ENCODE results near the gene RNF130. TPM values are rescaled to one million over a fixed set of nuclear protein-coding genes. Genes with fewer than 3 reads are reported as not detected.
A peak's percentile ranks its signal among the peaks of the same experiment; 100 is the strongest.

RNF130 gene
- total and polyA plus RNA-seq, 2 donors (not counting 1 experiment from before 2014, with no cell fraction given): 14.7 to 32.4 TPM

DNA sequence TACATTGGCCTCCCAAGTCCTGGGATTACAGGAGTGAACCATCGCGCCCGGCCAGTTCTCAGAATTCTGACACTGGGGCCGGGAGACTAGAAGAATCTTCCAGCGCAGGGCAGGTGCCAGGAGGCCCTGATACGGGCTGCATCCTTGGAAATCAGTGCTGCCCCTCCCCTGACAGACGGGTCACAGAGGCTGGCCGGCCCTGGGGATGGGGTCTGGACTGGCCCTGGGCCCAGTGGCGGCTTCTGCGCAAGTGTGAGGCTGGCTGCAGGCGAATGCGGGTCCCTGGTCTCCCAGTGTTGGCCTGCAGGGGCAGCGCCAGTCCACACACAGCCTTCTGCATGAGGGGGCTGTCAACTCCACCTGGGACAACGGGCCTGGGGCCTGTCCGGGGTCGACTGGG is 163.0 kb downstream of the RNF130 start:
- TF ChIP-seq EZH2 (IDR thresholded peaks at IDR 0.05; ENCODE audit: low read length, missing control alignments): no peak
- TF ChIP-seq, protein P1, sequence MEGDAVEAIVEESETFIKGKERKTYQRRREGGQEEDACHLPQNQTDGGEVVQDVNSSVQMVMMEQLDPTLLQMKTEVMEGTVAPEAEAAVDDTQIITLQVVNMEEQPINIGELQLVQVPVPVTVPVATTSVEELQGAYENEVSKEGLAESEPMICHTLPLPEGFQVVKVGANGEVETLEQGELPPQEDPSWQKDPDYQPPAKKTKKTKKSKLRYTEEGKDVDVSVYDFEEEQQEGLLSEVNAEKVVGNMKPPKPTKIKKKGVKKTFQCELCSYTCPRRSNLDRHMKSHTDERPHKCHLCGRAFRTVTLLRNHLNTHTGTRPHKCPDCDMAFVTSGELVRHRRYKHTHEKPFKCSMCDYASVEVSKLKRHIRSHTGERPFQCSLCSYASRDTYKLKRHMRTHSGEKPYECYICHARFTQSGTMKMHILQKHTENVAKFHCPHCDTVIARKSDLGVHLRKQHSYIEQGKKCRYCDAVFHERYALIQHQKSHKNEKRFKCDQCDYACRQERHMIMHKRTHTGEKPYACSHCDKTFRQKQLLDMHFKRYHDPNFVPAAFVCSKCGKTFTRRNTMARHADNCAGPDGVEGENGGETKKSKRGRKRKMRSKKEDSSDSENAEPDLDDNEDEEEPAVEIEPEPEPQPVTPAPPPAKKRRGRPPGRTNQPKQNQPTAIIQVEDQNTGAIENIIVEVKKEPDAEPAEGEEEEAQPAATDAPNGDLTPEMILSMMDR (conservative IDR thresholded peaks at IDR 0.05 in 1 of 2, IDR thresholded peaks at IDR 0.05 in 1 of 2; ENCODE audit: low read depth in 1 of 2, low read length in 2 of 2): no peak
- Histone ChIP-seq H3K4me2 (ENCODE audit: extremely low read depth, insufficient read depth, low read length) (no peak overlapping the region), H3K4me3 (replicated peaks in 1 of 4; ENCODE audit: control extremely low read depth in 1 of 4, insufficient read depth in 1 of 4, low read depth in 3 of 4, low read length in 4 of 4) (peak overlapping the region in 1 of 4 experiments; percentile 57)

DNA sequence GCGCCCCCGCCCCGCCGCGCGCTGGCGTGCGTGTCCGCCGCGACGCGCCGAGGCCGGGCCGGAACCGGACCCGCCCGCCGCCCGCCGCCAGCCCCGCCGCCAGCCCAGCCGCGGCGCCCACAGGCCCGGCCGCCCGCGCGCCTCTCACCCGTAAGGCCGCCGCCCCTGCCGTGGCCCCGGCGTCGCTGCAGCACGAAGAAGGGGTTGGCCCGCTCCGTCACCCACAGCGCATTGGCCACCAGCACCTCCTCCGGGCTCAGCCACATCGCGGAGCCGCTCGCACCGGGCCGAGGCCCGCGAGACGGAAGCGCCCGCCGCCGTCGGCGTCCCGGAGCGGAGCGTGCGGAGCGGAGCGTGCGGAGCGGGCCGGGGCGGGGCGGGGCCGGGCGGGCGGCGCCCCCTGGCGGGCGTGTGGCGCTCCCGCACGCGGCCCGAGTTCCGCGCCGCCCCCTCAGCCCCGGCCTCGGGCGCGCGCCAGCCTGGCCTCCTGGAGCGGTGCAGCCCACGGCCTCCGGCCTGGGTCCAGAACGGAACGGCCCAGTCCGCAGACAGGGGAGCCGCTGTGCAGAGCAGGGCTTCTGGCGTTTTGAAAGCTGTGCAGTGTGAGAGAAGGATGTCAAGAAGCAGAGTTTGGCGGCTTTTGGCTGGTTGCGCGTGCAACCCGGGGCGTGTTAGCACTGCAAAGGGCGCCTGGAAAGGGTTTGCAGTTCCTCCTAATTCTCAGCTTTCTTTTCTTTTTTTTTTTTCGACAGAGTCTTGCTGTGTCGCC is 163.8 kb downstream of the RNF130 start, which contains the start of gene TBC1D9B:
TBC1D9B (minus strand) TSS at position 342 of the 769 bp plus-strand sequence; CDS start at position 266, 76 bp downstream.
- H3K4me2 ChIP-seq (ENCODE audit: extremely low read depth, insufficient read depth, low read length): peak within 1 kb of the TSS; percentile 94
- H3K36me3 ChIP-seq (ENCODE audit: control insufficient read depth, insufficient read depth, low read length): peaks cover 11% of the 10 kb centered on the region
- TF ChIP-seq, protein P1 (conservative IDR thresholded peaks at IDR 0.05 in 1 of 2, IDR thresholded peaks at IDR 0.05 in 1 of 2; ENCODE audit: low read depth in 1 of 2, low read length in 2 of 2): peak in 1 of 2 donors; percentile 3
- TF ChIP-seq EZH2 (IDR thresholded peaks at IDR 0.05; ENCODE audit: low read length, missing control alignments): no peak
- H3K27ac ChIP-seq (ENCODE audit: insufficient read depth, low read length): peak within 1 kb of the TSS; percentile 51
- peaks cover 31% of the 10 kb centered on the region for H3K79me2 ChIP-seq (ENCODE audit: control insufficient read depth, insufficient read depth, low read length)
- H2AFZ ChIP-seq (ENCODE audit: low read length): peak within 1 kb of the TSS; percentile 93
- no peaks in the 10 kb centered on the region for H4K20me1 ChIP-seq (ENCODE audit: control insufficient read depth, extremely low read depth, insufficient read depth, low read length)
- no peaks in the 10 kb centered on the region for H3K27me3 ChIP-seq (ENCODE audit: control insufficient read depth, insufficient read depth, low read length)
- peaks cover 5% of the 10 kb centered on the region for H3K4me1 ChIP-seq (ENCODE audit: control insufficient read depth, extremely low read depth, insufficient read depth, low read length)
- peak; percentile 43 to 59 for DNase-seq (ENCODE audit: low read depth in 2 of 2)
- H3K9me3 ChIP-seq (ENCODE audit: control insufficient read depth, insufficient read depth, low read depth, low read length): no peaks in the 10 kb centered on the region
- H3K9ac ChIP-seq (ENCODE audit: insufficient read depth, low read length): peak within 1 kb of the TSS; percentile 74
- peak within 1 kb of the TSS; percentile 76 to 93 (median 80) for H3K4me3 ChIP-seq (replicated peaks in 1 of 4; ENCODE audit: control extremely low read depth in 1 of 4, insufficient read depth in 1 of 4, low read depth in 3 of 4, low read length in 4 of 4)

More for the DNA sequence above, 163.0 kb downstream of the RNF130 start:
- Histone ChIP-seq H3K9me3 (ENCODE audit: control insufficient read depth, insufficient read depth, low read depth, low read length) (no peaks in the 10 kb centered on the region), H3K4me1 (ENCODE audit: control insufficient read depth, extremely low read depth, insufficient read depth, low read length) (peaks cover 5% of the 10 kb centered on the region), H4K20me1 (ENCODE audit: control insufficient read depth, extremely low read depth, insufficient read depth, low read length) (no peaks in the 10 kb centered on the region), H3K27ac (ENCODE audit: insufficient read depth, low read length) (no peak overlapping the region), H3K9ac (ENCODE audit: insufficient read depth, low read length) (no peak overlapping the region), H3K79me2 (ENCODE audit: control insufficient read depth, insufficient read depth, low read length) (peaks cover 30% of the 10 kb centered on the region), H3K27me3 (ENCODE audit: control insufficient read depth, insufficient read depth, low read length) (no peaks in the 10 kb centered on the region), H3K36me3 (ENCODE audit: control insufficient read depth, insufficient read depth, low read length) (peaks cover 9% of the 10 kb centered on the region), H2AFZ (ENCODE audit: low read length) (no peak overlapping the region)
- DNase-seq (ENCODE audit: low read depth in 2 of 2): no peak

DNA sequence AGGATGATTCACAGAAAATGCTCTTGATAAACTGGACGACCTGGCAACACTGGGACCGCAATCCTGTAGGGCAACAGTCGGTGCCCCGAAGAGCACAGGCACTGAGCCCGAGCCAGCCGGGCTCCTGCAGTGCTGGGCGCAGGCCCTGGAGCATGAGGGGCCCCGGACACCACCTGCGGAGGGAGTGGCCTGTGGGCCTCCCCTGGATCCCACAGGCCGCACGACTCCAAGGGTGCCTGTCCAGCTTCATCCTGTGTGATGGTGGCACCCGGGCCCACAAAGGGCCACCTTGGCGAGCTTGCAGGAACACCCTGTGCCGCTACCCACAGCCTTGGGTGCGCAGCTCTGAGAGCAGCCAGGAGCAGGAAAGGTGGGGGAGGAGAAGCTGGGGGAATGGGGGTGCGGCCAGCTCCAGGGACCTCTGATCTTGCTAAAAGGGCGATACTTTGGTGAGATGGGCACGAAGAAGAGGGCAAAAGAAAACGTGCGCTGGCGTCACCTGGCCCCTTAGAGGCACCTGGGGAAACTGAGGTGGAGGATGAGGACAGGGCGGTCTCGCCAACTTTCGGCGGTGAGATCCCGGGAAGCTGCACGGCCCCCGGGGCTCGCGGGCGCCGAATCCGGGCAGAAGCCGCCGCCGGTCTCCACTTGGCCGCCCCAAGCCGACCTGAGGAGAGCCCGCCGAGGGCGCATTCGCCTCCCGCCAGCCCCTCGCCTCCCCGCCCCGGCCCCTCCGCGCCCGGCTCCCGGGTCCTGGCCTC is 164.6 kb downstream of the RNF130 start:
- Histone ChIP-seq H3K79me2 (ENCODE audit: control insufficient read depth, insufficient read depth, low read length) (peaks cover 31% of the 10 kb centered on the region), H3K27ac (ENCODE audit: insufficient read depth, low read length) (peak overlapping the region; percentile 39)

More for the DNA sequence above, 164.6 kb downstream of the RNF130 start:
- Histone ChIP-seq H3K4me1 (ENCODE audit: control insufficient read depth, extremely low read depth, insufficient read depth, low read length) (peaks cover 5% of the 10 kb centered on the region), H3K4me3 (replicated peaks in 1 of 4; ENCODE audit: control extremely low read depth in 1 of 4, insufficient read depth in 1 of 4, low read depth in 3 of 4, low read length in 4 of 4) (peak overlapping the region; percentile 76 to 93 (median 80)), H3K9me3 (ENCODE audit: control insufficient read depth, insufficient read depth, low read depth, low read length) (no peaks in the 10 kb centered on the region), H3K36me3 (ENCODE audit: control insufficient read depth, insufficient read depth, low read length) (peaks cover 14% of the 10 kb centered on the region), H3K4me2 (ENCODE audit: extremely low read depth, insufficient read depth, low read length) (peak overlapping the region; percentile 94), H4K20me1 (ENCODE audit: control insufficient read depth, extremely low read depth, insufficient read depth, low read length) (no peaks in the 10 kb centered on the region), H3K9ac (ENCODE audit: insufficient read depth, low read length) (peak overlapping the region; percentile 69), H3K27me3 (ENCODE audit: control insufficient read depth, insufficient read depth, low read length) (no peaks in the 10 kb centered on the region), H2AFZ (ENCODE audit: low read length) (peak overlapping the region; percentile 62)
- TF ChIP-seq, protein P1 (conservative IDR thresholded peaks at IDR 0.05 in 1 of 2, IDR thresholded peaks at IDR 0.05 in 1 of 2; ENCODE audit: low read depth in 1 of 2, low read length in 2 of 2): no peak
- no peak for TF ChIP-seq EZH2 (IDR thresholded peaks at IDR 0.05; ENCODE audit: low read length, missing control alignments)
- DNase-seq (ENCODE audit: low read depth in 2 of 2): peak; percentile 14 to 19

All from fibroblast of lung (primary cell).